ENCODE data around the gene CLDN3.
A peak's percentile ranks its signal among the peaks of the same experiment; 100 is the strongest.

CLDN3 gene

GRCh38 chr7:73740212-73740611, 29.9 kb downstream of the CLDN3 start:
- H3K4me3 ChIP-seq: no peak overlapping the region
- peaks cover 0 to 25% (median 6%) of the 10 kb centered on the region in 3 donors for H3K36me3 ChIP-seq
- no peak overlapping the region for H3K27ac ChIP-seq
- intact Hi-C loops (cut with DNase I; ENCODE audit: low total_unique reads): loop anchor here (10.0 kb wide), 1 partner anchor 295 kb away; no protein-coding TSS in a partner anchor
- no peak for DNase-seq
- TF ChIP-seq, protein P1, sequence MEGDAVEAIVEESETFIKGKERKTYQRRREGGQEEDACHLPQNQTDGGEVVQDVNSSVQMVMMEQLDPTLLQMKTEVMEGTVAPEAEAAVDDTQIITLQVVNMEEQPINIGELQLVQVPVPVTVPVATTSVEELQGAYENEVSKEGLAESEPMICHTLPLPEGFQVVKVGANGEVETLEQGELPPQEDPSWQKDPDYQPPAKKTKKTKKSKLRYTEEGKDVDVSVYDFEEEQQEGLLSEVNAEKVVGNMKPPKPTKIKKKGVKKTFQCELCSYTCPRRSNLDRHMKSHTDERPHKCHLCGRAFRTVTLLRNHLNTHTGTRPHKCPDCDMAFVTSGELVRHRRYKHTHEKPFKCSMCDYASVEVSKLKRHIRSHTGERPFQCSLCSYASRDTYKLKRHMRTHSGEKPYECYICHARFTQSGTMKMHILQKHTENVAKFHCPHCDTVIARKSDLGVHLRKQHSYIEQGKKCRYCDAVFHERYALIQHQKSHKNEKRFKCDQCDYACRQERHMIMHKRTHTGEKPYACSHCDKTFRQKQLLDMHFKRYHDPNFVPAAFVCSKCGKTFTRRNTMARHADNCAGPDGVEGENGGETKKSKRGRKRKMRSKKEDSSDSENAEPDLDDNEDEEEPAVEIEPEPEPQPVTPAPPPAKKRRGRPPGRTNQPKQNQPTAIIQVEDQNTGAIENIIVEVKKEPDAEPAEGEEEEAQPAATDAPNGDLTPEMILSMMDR (IDR thresholded peaks at IDR 0.05): no peak
- peaks cover 0 to 34% (median 24%) of the 10 kb centered on the region in 4 donors for H3K4me1 ChIP-seq
- H3K9me3 ChIP-seq: no peaks in the 10 kb centered on the region
- H3K27me3 ChIP-seq: no peaks in the 10 kb centered on the region

- peak overlapping the region; percentile 83 to 89 for H3K27ac ChIP-seq
- no peaks in the 10 kb centered on the region for H3K9me3 ChIP-seq
- intact Hi-C loops (cut with DNase I; ENCODE audit: low total_unique reads): loop anchor here (5.0 kb wide), 1 partner anchor 72 kb away; the partner anchor contains the start of gene VPS37D
- no peaks in the 10 kb centered on the region for H3K27me3 ChIP-seq
- H3K36me3 ChIP-seq: peaks cover 0 to 26% (median 6%) of the 10 kb centered on the region in 3 donors
- peak overlapping the region; percentile 74 to 93 for H3K4me3 ChIP-seq
- peak; percentile 27 to 70 for DNase-seq
- peaks cover 0 to 38% (median 30%) of the 10 kb centered on the region in 4 donors for H3K4me1 ChIP-seq
- TF ChIP-seq, protein P1 (IDR thresholded peaks at IDR 0.05): no peak
Observed at GRCh38 chr7:73739387-73739767, 30.7 kb downstream of the CLDN3 start.

- peak within 1 kb of the TSS; percentile 83 to 89 for H3K27ac ChIP-seq
- peak within 1 kb of the TSS; percentile 74 to 93 for H3K4me3 ChIP-seq
- H3K4me1 ChIP-seq: peaks cover 0 to 38% (median 30%) of the 10 kb centered on the region in 4 donors
- DNase-seq: peak; percentile 96 to 99
- peaks cover 0 to 26% (median 6%) of the 10 kb centered on the region in 3 donors for H3K36me3 ChIP-seq
- no peaks in the 10 kb centered on the region for H3K9me3 ChIP-seq
- intact Hi-C loops (cut with DNase I; ENCODE audit: low total_unique reads): loop anchor here (5.0 kb wide), 1 partner anchor 71 kb away; the partner anchor contains the start of gene VPS37D
- H3K27me3 ChIP-seq: no peaks in the 10 kb centered on the region
- TF ChIP-seq, protein P1 (IDR thresholded peaks at IDR 0.05): no peak
Observed at GRCh38 chr7:73738612-73739386, 31.3 kb downstream of the CLDN3 start, which contains the start of gene ABHD11. ABHD11 (minus strand) TSS chr7:73738802; CDS start chr7:73738770, 32 bp downstream.

GRCh38 chr7:73738220-73738611, 31.9 kb downstream of the CLDN3 start:
- no peaks in the 10 kb centered on the region for H3K9me3 ChIP-seq
- H3K4me3 ChIP-seq: peak overlapping the region; percentile 74 to 93
- intact Hi-C loops (cut with DNase I; ENCODE audit: low total_unique reads): loop anchor here (5.0 kb wide), 1 partner anchor 71 kb away; the partner anchor contains the start of gene VPS37D
- peak in 1 of 2 donors; percentile 77 for DNase-seq
- peaks cover 0 to 26% (median 6%) of the 10 kb centered on the region in 3 donors for H3K36me3 ChIP-seq
- H3K27me3 ChIP-seq: no peaks in the 10 kb centered on the region
- H3K4me1 ChIP-seq: peaks cover 0 to 35% (median 30%) of the 10 kb centered on the region in 4 donors
- H3K27ac ChIP-seq: peak overlapping the region; percentile 83 to 89
- TF ChIP-seq, protein P1 (IDR thresholded peaks at IDR 0.05): no peak

- no peak for DNase-seq
- H3K27ac ChIP-seq: peak overlapping the region; percentile 83 to 89
- intact Hi-C loops (cut with DNase I; ENCODE audit: low total_unique reads): loop anchor here (5.0 kb wide), 1 partner anchor 70 kb away; the partner anchor contains the start of gene VPS37D
- TF ChIP-seq, protein P1 (IDR thresholded peaks at IDR 0.05): no peak
- H3K27me3 ChIP-seq: no peaks in the 10 kb centered on the region
- peaks cover 0 to 30% (median 25%) of the 10 kb centered on the region in 4 donors for H3K4me1 ChIP-seq
- peaks cover 0 to 26% (median 6%) of the 10 kb centered on the region in 3 donors for H3K36me3 ChIP-seq
- H3K9me3 ChIP-seq: no peaks in the 10 kb centered on the region
- peak overlapping the region; percentile 74 to 93 for H3K4me3 ChIP-seq
Observed at GRCh38 chr7:73737491-73738219, 32.4 kb downstream of the CLDN3 start.

All from tibial artery (tissue), 4 donors.